ENCODE results near the gene GPATCH1. TPM values are rescaled to one million over a fixed set of nuclear protein-coding genes. Genes with fewer than 3 reads are reported as not detected.

GPATCH1 gene
- total RNA-seq, 1 experiment from 2014 or later: 16.6 TPM

DNA sequence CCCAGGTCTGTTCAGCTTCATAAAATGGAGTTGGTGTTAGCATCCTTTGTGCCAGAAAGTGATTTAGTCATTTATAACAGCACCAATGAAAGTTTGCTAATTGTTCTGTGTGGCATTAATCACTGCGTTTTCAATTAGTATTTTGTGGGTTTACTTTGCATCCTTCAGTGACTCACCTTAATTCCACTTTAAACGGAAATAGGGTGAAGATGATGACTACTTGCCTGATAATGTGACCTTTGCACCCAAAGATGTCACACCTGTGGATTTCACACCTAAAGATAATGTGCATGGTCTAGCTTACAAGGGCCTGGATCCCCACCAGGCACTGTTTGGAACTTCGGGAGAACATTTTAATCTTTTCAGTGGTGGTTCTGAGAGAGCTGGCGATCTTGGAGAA lies 15.0 kb downstream of the GPATCH1 start:
- no peak for DNase-seq (ENCODE audit: low spot score)
- Histone ChIP-seq H3K4me1 (ENCODE audit: insufficient read depth, low read length, poor library complexity, severe bottlenecking) (no peaks in the 10 kb centered on the region), H3K9me3 (ENCODE audit: low read depth, low read length, poor library complexity, severe bottlenecking) (no peaks in the 10 kb centered on the region), H3K27ac (ENCODE audit: low read depth, low read length, poor library complexity, severe bottlenecking) (no peak overlapping the region), H3K4me3 (ENCODE audit: low read depth, low read length, poor library complexity, severe bottlenecking) (no peak overlapping the region), H3K36me3 (ENCODE audit: insufficient read depth, low read length, poor library complexity, severe bottlenecking) (peaks cover 41% of the 10 kb centered on the region), H3K27me3 (replicated peaks; ENCODE audit: insufficient read depth, low read depth, low read length, poor library complexity) (no peaks in the 10 kb centered on the region)
- ChIA-PET CTCF (no interaction called here), POLR2A (ENCODE audit: low non-redundant PET) (no interaction called here)
- intact Hi-C loops (cut with micrococcal nuclease; ENCODE audit: unreplicated experiment): no loop called here
- TF ChIP-seq, protein P1, sequence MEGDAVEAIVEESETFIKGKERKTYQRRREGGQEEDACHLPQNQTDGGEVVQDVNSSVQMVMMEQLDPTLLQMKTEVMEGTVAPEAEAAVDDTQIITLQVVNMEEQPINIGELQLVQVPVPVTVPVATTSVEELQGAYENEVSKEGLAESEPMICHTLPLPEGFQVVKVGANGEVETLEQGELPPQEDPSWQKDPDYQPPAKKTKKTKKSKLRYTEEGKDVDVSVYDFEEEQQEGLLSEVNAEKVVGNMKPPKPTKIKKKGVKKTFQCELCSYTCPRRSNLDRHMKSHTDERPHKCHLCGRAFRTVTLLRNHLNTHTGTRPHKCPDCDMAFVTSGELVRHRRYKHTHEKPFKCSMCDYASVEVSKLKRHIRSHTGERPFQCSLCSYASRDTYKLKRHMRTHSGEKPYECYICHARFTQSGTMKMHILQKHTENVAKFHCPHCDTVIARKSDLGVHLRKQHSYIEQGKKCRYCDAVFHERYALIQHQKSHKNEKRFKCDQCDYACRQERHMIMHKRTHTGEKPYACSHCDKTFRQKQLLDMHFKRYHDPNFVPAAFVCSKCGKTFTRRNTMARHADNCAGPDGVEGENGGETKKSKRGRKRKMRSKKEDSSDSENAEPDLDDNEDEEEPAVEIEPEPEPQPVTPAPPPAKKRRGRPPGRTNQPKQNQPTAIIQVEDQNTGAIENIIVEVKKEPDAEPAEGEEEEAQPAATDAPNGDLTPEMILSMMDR (conservative IDR thresholded peaks at IDR 0.05; ENCODE audit: low read depth, low read length): no peak
- BruUV-seq (replicated peaks): no TSS peak

DNA sequence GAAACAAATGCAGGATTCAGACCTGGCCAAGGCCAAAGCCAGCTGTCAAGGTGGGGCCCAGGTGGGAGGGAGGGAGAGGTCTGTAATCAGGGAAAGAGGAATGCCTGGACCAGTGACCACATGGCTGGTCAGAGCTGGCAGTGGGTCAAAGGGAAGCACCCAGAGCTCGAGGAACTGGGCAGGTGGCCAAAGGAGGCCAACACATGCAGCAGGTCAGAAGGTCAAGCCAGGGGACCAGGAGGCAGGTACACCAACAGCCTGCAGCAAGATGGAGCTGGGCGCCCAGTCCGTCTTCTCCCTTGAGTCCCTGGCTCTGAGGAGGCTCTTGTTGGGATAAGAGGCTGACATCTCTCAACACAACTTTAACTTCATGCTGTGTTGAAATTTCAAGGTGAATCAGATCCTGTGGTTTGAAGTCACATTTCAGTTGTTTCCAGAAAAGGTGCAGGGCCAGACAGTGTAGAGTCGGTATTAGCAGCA lies 17.1 kb downstream of the GPATCH1 start:
- POLR2A ChIA-PET (ENCODE audit: low non-redundant PET): no interaction called here
- no TSS peak for BruUV-seq (replicated peaks)
- CTCF ChIA-PET: no interaction called here

DNA sequence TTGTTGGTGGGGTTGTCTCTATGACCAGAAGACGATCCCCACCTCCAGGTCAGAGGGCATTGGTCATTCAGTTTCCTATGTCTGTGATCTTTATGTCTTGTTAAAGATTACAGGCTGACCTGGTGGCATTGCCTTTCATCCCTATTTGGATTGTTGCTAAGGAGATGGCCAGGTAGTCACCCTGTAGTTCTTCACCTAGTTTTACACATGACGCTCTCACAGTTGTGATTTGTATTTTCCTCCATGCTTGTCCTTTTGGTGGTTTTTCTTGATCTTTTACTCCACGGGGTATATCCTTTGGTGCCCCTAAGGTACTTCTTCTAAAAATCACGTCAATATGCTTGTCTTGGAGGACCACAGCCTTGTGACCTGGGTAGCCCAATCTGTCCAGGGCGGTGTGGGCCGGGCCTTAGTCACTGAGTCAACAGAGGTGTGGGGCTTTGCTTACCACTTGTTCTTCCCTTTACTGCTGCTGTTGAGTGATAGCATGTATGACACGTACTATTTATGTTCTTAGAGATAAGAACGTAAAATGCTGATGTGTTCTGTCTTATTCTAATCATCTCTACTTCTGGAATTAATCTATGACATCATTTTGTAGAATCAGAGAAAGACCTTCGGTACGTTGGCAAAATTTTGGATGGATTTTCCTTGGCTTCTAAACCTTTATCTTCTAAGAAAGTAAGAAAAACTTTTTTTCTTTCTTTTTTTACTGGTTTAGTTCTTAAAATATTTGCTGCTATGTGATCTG lies 20.1 kb downstream of the GPATCH1 start:
- Histone ChIP-seq H3K4me3 (ENCODE audit: low read depth, low read length, poor library complexity, severe bottlenecking) (no peak overlapping the region), H3K27ac (ENCODE audit: low read depth, low read length, poor library complexity, severe bottlenecking) (no peak overlapping the region), H3K9me3 (ENCODE audit: low read depth, low read length, poor library complexity, severe bottlenecking) (no peaks in the 10 kb centered on the region), H3K27me3 (replicated peaks; ENCODE audit: insufficient read depth, low read depth, low read length, poor library complexity) (no peaks in the 10 kb centered on the region), H3K36me3 (ENCODE audit: insufficient read depth, low read length, poor library complexity, severe bottlenecking) (peaks cover 28% of the 10 kb centered on the region), H3K4me1 (ENCODE audit: insufficient read depth, low read length, poor library complexity, severe bottlenecking) (no peaks in the 10 kb centered on the region)
- DNase-seq (ENCODE audit: low spot score): no peak
- no TSS peak for BruUV-seq (replicated peaks)
- ChIA-PET CTCF (interaction anchor here (0.6 kb wide), 2 partner anchors 116 to 126 kb away, joined by 3 to 7 read pairs; no protein-coding TSS in a partner anchor), POLR2A (ENCODE audit: low non-redundant PET) (no interaction called here)
- intact Hi-C loops (cut with micrococcal nuclease; ENCODE audit: unreplicated experiment): no loop called here
- TF ChIP-seq, protein P1 (conservative IDR thresholded peaks at IDR 0.05; ENCODE audit: low read depth, low read length): no peak
- no peak for TF ChIP-seq EZH2 (IDR thresholded peaks at IDR 0.05; ENCODE audit: borderline replicate concordance, low read depth, low read length, poor library complexity, severe bottlenecking)

More for the DNA sequence above, 17.1 kb downstream of the GPATCH1 start:
- no peaks in the 10 kb centered on the region for H3K9me3 ChIP-seq (ENCODE audit: low read depth, low read length, poor library complexity, severe bottlenecking)
- H3K27me3 ChIP-seq (replicated peaks; ENCODE audit: insufficient read depth, low read depth, low read length, poor library complexity): no peaks in the 10 kb centered on the region
- intact Hi-C loops (cut with micrococcal nuclease; ENCODE audit: unreplicated experiment): no loop called here
- H3K36me3 ChIP-seq (ENCODE audit: insufficient read depth, low read length, poor library complexity, severe bottlenecking): peaks cover 53% of the 10 kb centered on the region
- no peak overlapping the region for H3K27ac ChIP-seq (ENCODE audit: low read depth, low read length, poor library complexity, severe bottlenecking)
- no peaks in the 10 kb centered on the region for H3K4me1 ChIP-seq (ENCODE audit: insufficient read depth, low read length, poor library complexity, severe bottlenecking)
- no peak overlapping the region for H3K4me3 ChIP-seq (ENCODE audit: low read depth, low read length, poor library complexity, severe bottlenecking)
- no peak for DNase-seq (ENCODE audit: low spot score)
- no peak for TF ChIP-seq EZH2 (IDR thresholded peaks at IDR 0.05; ENCODE audit: borderline replicate concordance, low read depth, low read length, poor library complexity, severe bottlenecking)
- TF ChIP-seq, protein P1 (conservative IDR thresholded peaks at IDR 0.05; ENCODE audit: low read depth, low read length): no peak
